Gastroesophageal sphincter (tissue), 4 donors: Measurements from ENCODE around the gene ELOF1. TPM values are rescaled to one million over a fixed set of nuclear protein-coding genes. Genes with fewer than 3 reads are reported as not detected.
A peak's percentile ranks its signal among the peaks of the same experiment; 100 is the strongest.

ENCODE experiments used
- ATAC-seq: fragments of 150-250 bp; one replicate; pipeline ENCODE4 v1.9.1; 2016; ENCODE audit warnings: mild to moderate bottlenecking, moderate library complexity
- H3K27ac ChIP-seq, 4 donors: fragments of 200-600 bp; sonication (generic) in 3 of 4; 1 replicate in 3 of 4; 2 replicates in 1 of 4; pipeline ENCODE4 v1.5.1; 2016 to 2019
- H3K27me3 ChIP-seq: fragments of 200-600 bp; sonication (generic); one replicate; pipeline ENCODE4 v1.5.1; 2019
- H3K36me3 ChIP-seq, 2 donors: fragments of 200-600 bp; sonication (generic); one replicate each; pipeline ENCODE4 v1.5.1; 2019; ENCODE audit warnings: control low read depth in 1 of 2
- H3K4me1 ChIP-seq, 3 donors: fragments of 200-600 bp; sonication (generic); 1 replicate in 2 of 3; 2 replicates in 1 of 3; pipeline ENCODE4 v1.5.1; 2016 to 2019; ENCODE audit warnings: control low read depth in 2 of 3
- H3K4me3 ChIP-seq, 2 donors: fragments of 200-600 bp; sonication (generic); one replicate each; pipeline ENCODE4 v1.5.1; 2019; ENCODE audit warnings: mild to moderate bottlenecking in 1 of 2, moderate library complexity in 1 of 2
- H3K9me3 ChIP-seq, 3 donors: fragments of 200-600 bp; sonication (generic); one replicate each; pipeline ENCODE4 v1.5.1; 2017 to 2019; ENCODE audit warnings: control low read depth in 2 of 3
- EP300 ChIP-seq: sonication (generic); formaldehyde crosslinking; IDR thresholded peaks from one replicate; pipeline ENCODE4 v1.6.1; 2017; ENCODE audit warnings: antibody characterized with exemption, mild to moderate bottlenecking
- POLR2A ChIP-seq, 2 donors: fragments of 450-650 bp; IDR thresholded peaks; one replicate each; pipeline ENCODE4 v1.6.1; 2017; ENCODE audit warnings: antibody characterized with exemption in 2 of 2, mild to moderate bottlenecking in 2 of 2, moderate library complexity in 1 of 2
- POLR2AphosphoS5 ChIP-seq: sonication (generic); formaldehyde crosslinking; IDR thresholded peaks from one replicate; pipeline ENCODE4 v1.6.1; 2017; ENCODE audit warnings: antibody characterized with exemption
- WGBS, 2 donors: methylation state at CpG; one replicate each; pipeline ENCODE4 v1.1.5; 2018; ENCODE audit warnings: low coverage in 1 of 2; 5-methylcytosine and 5-hydroxymethylcytosine counted together
- total RNA-seq, 4 donors: library from RNA; depleted of rRNA; stranded (reverse); fragments of >200 nt; gene quantifications; one replicate each; pipeline ENCODE4 v1.1.0, GENCODE V29; 2016
- TF ChIP-seq, protein P1 (sequence below), 4 experiments: fragments of 200-600 bp in 2 of 4; fragments of 450-650 bp in 2 of 4; sonication (generic) in 1 of 4; IDR thresholded peaks; one replicate each; pipeline ENCODE4 v1.5.1; 2017 to 2019; ENCODE audit warnings: antibody characterized with exemption in 4 of 4, mild to moderate bottlenecking in 2 of 4, moderate library complexity in 2 of 4

The ELOF1 gene
- total RNA-seq, 4 donors from 2014 or later, result 19.1 to 49.4 (median 32.0) TPM

DNA sequence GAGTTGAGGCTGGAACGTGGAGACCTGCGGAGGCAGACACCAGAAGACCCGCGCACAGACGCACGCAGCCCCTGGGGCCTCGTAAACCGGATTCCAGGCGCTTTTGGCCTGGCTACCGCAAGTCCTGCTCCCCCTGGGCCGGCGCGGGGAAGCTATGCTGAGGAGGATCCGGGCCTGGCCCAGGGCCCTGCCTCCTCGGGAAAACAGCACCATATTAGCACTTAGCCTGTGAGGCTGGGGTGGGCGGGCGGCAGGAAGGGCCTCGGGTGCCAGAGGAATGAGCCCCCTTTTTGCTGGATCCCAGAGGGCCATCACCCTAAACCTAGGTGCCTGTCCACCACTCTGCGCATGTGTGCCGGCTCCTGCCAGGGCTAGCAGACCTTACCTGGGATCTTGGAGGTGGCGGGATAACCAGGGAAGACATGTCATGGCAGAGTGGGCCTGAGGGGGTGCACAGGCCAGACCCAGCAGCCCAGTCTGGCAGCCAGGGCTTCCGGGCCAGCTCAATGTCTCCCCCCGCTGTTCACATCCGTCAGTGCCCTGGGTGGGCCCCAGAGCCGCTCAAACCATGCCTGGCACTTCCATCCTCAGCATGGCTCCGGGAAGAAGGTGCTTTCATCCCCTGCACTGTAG is 7.3 kb downstream of the ELOF1 start:
- H3K36me3 ChIP-seq, result peaks cover 0 to 89% of the 10 kb centered on the region in 2 donors
- no peaks in the 10 kb centered on the region for H3K9me3 ChIP-seq
- H3K4me1 ChIP-seq, result peaks cover 0 to 66% (median 3%) of the 10 kb centered on the region in 3 donors
- peak; percentile 85 for ATAC-seq
- TF ChIP-seq, protein P1, sequence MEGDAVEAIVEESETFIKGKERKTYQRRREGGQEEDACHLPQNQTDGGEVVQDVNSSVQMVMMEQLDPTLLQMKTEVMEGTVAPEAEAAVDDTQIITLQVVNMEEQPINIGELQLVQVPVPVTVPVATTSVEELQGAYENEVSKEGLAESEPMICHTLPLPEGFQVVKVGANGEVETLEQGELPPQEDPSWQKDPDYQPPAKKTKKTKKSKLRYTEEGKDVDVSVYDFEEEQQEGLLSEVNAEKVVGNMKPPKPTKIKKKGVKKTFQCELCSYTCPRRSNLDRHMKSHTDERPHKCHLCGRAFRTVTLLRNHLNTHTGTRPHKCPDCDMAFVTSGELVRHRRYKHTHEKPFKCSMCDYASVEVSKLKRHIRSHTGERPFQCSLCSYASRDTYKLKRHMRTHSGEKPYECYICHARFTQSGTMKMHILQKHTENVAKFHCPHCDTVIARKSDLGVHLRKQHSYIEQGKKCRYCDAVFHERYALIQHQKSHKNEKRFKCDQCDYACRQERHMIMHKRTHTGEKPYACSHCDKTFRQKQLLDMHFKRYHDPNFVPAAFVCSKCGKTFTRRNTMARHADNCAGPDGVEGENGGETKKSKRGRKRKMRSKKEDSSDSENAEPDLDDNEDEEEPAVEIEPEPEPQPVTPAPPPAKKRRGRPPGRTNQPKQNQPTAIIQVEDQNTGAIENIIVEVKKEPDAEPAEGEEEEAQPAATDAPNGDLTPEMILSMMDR (IDR thresholded peaks at IDR 0.05), result peak in 2 of 4 experiments; percentile 50 to 52
- no peak for TF ChIP-seq EP300
- whole genome bisulfite sequencing, 2 donors, result 22% methylated on average over 5 of the region's 26 CpGs; no CpG with 5 or more reads in 1 of the 2 donors
- H3K27ac ChIP-seq, result peak overlapping the region; percentile 80 to 95 (median 86)
- H3K27me3 ChIP-seq, result no peaks in the 10 kb centered on the region
- peak overlapping the region in 1 of 2 donors; percentile 15 for H3K4me3 ChIP-seq

DNA sequence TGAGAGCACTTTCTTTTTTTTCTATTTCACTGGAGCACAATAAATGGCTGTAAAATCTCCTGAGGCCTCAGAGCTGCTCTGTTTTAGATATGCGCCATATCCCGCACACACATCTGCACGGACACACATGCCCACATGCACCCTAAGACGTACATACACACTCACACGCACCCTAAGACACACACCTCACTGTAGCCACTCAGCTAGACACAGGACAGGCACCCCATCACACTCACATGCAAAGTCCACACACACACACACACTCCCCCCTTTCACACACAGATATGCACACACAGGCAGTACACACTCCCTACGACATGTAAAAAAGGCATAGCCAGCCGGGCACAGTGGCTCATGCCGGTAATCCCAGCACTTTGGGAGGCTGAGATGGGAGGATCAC is 8.8 kb downstream of the ELOF1 start:
- Histone ChIP-seq H3K27me3 (no peaks in the 10 kb centered on the region), H3K9me3 (no peaks in the 10 kb centered on the region), H3K27ac (peak overlapping the region in 3 of 4 donors; percentile 83 to 95 (median 88)), H3K36me3 (peaks cover 0 to 88% of the 10 kb centered on the region in 2 donors), H3K4me3 (no peak overlapping the region), H3K4me1 (peaks cover 0 to 68% (median 0%) of the 10 kb centered on the region in 3 donors)
- TF ChIP-seq, protein P1 (IDR thresholded peaks at IDR 0.05), result no peak
- no peak for TF ChIP-seq POLR2A (IDR thresholded peaks at IDR 0.05)
- TF ChIP-seq EP300, result no peak
- TF ChIP-seq POLR2AphosphoS5, result no peak
- ATAC-seq, result no peak
- WGBS, 2 donors, result 60 to 75% methylated on average over 2 to 3 of the region's 8 CpGs

DNA sequence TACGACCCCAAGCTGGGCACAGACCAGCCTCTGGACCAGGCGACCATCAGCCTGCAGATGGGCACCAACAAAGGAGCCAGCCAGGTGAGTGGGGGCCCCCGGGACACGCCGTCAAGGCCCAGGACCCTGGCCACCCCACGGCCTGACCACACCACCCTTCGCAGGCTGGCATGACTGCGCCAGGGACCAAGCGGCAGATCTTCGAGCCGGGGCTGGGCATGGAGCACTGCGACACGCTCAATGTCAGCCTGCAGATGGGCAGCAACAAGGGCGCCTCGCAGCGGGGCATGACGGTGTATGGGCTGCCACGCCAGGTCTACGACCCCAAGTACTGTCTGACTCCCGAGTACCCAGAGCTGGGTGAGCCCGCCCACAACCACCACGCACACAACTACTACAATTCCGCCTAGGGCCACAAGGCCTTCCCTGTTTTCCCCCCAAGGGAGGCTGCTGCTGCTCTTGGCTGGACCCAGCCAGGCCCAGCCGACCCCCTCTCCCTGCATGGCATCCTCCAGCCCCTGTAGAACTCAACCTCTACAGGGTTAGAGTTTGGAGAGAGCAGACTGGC is 9.6 kb downstream of the ELOF1 start:
- TF ChIP-seq, protein P1 (IDR thresholded peaks at IDR 0.05), result no peak
- peak; percentile 21 for TF ChIP-seq POLR2AphosphoS5
- no peak for TF ChIP-seq POLR2A (IDR thresholded peaks at IDR 0.05)
- no peak for TF ChIP-seq EP300
- peak overlapping the region in 3 of 4 donors; percentile 64 to 95 (median 83) for H3K27ac ChIP-seq
- H3K9me3 ChIP-seq, result no peaks in the 10 kb centered on the region
- no peaks in the 10 kb centered on the region for H3K27me3 ChIP-seq
- no peak overlapping the region for H3K4me3 ChIP-seq
- no peak for ATAC-seq
- peaks cover 0 to 76% (median 0%) of the 10 kb centered on the region in 3 donors for H3K4me1 ChIP-seq
- 50% methylated on average over 1 of the region's 24 CpGs; no CpG with 5 or more reads in 1 of the 2 donors for WGBS, 2 donors
- H3K36me3 ChIP-seq, result peaks cover 0 to 88% of the 10 kb centered on the region in 2 donors

DNA sequence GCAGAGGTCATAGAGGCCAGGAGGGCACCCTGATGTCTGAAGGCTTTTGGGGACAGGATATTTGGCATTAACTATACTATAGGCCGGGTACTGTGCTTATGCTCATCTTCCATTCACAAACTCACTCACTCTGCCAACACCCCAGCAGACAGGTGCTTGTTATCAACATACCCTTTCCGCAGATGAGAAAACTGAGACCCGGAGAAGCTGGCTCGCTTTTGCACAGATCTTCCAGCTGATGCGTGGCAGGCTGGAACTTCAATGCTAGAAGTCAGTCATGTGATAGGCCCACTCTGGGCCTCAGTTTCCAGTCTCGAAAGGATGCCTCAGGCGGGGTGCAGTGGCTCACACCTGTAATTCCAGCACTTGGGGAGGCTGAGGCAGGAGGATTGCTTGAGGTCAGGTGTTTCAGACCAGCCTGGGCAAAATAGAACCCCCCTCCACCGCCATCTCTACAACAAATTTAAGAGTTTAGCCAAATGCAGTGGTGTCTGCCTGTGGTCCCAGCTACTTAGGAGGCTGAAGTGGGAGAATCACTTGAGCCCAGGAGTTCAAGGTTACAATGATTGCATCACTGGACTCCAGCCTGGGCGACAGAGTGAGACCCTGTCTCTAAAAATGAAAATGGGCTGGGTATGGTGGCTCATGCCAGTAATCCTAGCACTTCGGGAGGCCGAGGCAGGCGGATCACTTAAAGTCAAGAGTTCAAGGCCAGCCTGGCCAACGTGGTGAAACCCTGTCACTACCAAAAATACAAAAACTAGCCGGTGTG is 10.9 kb downstream of the ELOF1 start:
- peaks cover 0 to 90% (median 0%) of the 10 kb centered on the region in 3 donors for H3K4me1 ChIP-seq
- H3K9me3 ChIP-seq, result no peaks in the 10 kb centered on the region
- no peak overlapping the region for H3K4me3 ChIP-seq
- TF ChIP-seq, protein P1 (IDR thresholded peaks at IDR 0.05), result no peak
- TF ChIP-seq POLR2A (IDR thresholded peaks at IDR 0.05), result no peak
- TF ChIP-seq POLR2AphosphoS5, result no peak
- TF ChIP-seq EP300, result no peak
- 63 to 78% methylated on average over 4 to 7 of the region's 14 CpGs for WGBS, 2 donors
- ATAC-seq, result no peak
- H3K27me3 ChIP-seq, result no peaks in the 10 kb centered on the region
- H3K27ac ChIP-seq, result peak overlapping the region in 3 of 4 donors; percentile 37 to 95 (median 83)
- peaks cover 0 to 83% of the 10 kb centered on the region in 2 donors for H3K36me3 ChIP-seq
